ENCODE measurements around the gene ST8SIA1. TPM values are rescaled to one million over a fixed set of nuclear protein-coding genes. Genes with fewer than 3 reads are reported as not detected.

The ST8SIA1 gene
- total and polyA plus RNA-seq, 2 of the 8 experiments (the other 6 are each of a cell fraction or from before 2014, with no cell fraction given): 1.9 to 4.4 TPM

GRCh38 chr12:22284871-22285270 lies 49.6 kb downstream of the ST8SIA1 start (continued):
- TF ChIP-seq CHD7 (IDR thresholded peaks at IDR 0.05; ENCODE audit: insufficient replicate concordance, low read length): no peak
